ENCODE measurements around the gene ZC3H12A.

ZC3H12A gene

GRCh38 chr1:37437087-37437486 lies 37.3 kb upstream of the ZC3H12A start:
- TF ChIP-seq CTCF (IDR thresholded peaks at IDR 0.05): no peak

GRCh38 chr1:37438037-37438868 lies 36.1 kb upstream of the ZC3H12A start:
- TF ChIP-seq CTCF (IDR thresholded peaks at IDR 0.05): no peak

GRCh38 chr1:37438869-37439343 lies 35.5 kb upstream of the ZC3H12A start:
- TF ChIP-seq CTCF (IDR thresholded peaks at IDR 0.05): no peak

- TF ChIP-seq CTCF (IDR thresholded peaks at IDR 0.05): no peak
These were observed 34.9 kb upstream of the ZC3H12A start for GRCh38 chr1:37439349-37439995.

GRCh38 chr1:37441490-37441889 lies 32.9 kb upstream of the ZC3H12A start:
- no peak for TF ChIP-seq CTCF (IDR thresholded peaks at IDR 0.05)

GRCh38 chr1:37442139-37442538 lies 32.2 kb upstream of the ZC3H12A start:
- no peak for TF ChIP-seq CTCF (IDR thresholded peaks at IDR 0.05)

- TF ChIP-seq CTCF (IDR thresholded peaks at IDR 0.05): no peak
These were observed 31.7 kb upstream of the ZC3H12A start for GRCh38 chr1:37442644-37443043.
